ENCODE measurements around the gene CTSA. TPM values are rescaled to one million over a fixed set of nuclear protein-coding genes. Genes with fewer than 3 reads are reported as not detected.

The CTSA gene
- total and polyA plus RNA-seq, 12 donors: 306 to 854 (median 549) TPM

DNA sequence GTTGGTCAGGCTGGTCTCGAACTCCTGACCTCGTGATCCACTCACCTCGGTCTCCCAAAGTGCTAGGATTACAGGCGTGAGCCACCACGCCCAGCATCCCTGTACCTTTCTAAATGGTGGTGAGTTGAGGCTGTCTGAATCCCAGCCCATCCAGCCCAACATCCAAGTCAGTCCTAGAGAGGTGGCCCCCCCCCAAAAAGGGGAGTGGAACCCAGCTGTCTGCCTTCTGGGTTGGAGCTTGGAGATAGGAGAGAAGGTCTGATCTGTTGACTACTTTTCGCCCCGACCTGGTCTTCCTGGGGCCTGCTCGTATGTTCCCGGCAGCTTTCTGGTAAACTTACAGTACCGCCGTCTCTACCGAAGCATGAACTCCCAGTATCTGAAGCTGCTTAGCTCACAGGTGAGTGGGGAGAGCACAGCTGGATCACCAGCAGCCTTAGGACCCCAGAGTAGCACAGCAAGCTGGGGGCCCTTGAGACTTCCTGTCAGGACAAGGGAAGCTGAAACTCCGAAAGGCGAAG, 5.6 kb downstream of the CTSA start:
- H3K36me3 ChIP-seq (replicated peaks in 1 of 2): peaks cover 0 to 92% of the 10 kb centered on the region in 2 donors
- no peak for TF ChIP-seq POLR2A (IDR thresholded peaks at IDR 0.05)
- TF ChIP-seq, protein P1, sequence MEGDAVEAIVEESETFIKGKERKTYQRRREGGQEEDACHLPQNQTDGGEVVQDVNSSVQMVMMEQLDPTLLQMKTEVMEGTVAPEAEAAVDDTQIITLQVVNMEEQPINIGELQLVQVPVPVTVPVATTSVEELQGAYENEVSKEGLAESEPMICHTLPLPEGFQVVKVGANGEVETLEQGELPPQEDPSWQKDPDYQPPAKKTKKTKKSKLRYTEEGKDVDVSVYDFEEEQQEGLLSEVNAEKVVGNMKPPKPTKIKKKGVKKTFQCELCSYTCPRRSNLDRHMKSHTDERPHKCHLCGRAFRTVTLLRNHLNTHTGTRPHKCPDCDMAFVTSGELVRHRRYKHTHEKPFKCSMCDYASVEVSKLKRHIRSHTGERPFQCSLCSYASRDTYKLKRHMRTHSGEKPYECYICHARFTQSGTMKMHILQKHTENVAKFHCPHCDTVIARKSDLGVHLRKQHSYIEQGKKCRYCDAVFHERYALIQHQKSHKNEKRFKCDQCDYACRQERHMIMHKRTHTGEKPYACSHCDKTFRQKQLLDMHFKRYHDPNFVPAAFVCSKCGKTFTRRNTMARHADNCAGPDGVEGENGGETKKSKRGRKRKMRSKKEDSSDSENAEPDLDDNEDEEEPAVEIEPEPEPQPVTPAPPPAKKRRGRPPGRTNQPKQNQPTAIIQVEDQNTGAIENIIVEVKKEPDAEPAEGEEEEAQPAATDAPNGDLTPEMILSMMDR (IDR thresholded peaks at IDR 0.05): no peak
- H3K27me3 ChIP-seq: no peaks in the 10 kb centered on the region
- no peaks in the 10 kb centered on the region for H3K9me3 ChIP-seq (replicated peaks in 1 of 3)
- no peak overlapping the region for H3K4me3 ChIP-seq
- intact Hi-C loops (cut with DNase I): loop anchor here (5.0 kb wide), 2 partner anchors 46 to 56 kb away; no protein-coding TSS in a partner anchor
- WGBS, 4 donors: 85 to 95% (median 90%) methylated on average over 12 to 14 of the region's 14 CpGs
- H3K27ac ChIP-seq: peak overlapping the region in 3 of 5 donors; percentile 2 to 19 (median 13)
- H3K4me1 ChIP-seq (replicated peaks in 1 of 2): peaks cover 15 to 29% of the 10 kb centered on the region in 2 donors
- DNase-seq: no peak

DNA sequence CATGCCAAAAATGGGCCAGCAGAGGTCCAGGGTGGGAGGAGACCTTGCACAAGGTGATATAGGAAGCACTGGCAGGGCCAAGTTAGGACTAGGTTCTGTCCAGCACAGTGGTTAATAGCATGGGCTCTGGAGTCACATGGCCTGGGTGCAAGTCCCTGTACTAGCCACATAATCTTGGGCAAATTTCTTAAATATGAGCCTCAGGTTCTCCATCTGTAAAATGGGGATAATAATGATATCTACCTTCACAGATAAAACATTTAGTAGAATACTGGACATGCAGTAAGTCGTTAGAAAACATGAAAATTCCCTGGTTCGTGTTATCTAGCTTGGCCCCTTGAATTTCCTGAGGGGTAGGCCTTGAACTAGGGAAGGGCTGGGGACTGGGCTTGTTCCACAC, 6.2 kb downstream of the CTSA start:
- WGBS, 4 donors: 51 to 75% (median 66%) methylated on average over 2 of the region's 2 CpGs
- intact Hi-C loops (cut with DNase I): loop anchor here (5.0 kb wide), 2 partner anchors 45 to 55 kb away; no protein-coding TSS in a partner anchor
- H3K9me3 ChIP-seq (replicated peaks in 1 of 3): no peaks in the 10 kb centered on the region
- peak overlapping the region in 1 of 5 donors; percentile 2 for H3K27ac ChIP-seq
- no peak for DNase-seq
- H3K4me1 ChIP-seq (replicated peaks in 1 of 2): peaks cover 11 to 23% of the 10 kb centered on the region in 2 donors
- no peak overlapping the region for H3K4me3 ChIP-seq
- H3K36me3 ChIP-seq (replicated peaks in 1 of 2): peaks cover 0 to 97% of the 10 kb centered on the region in 2 donors
- TF ChIP-seq, protein P1 (IDR thresholded peaks at IDR 0.05): no peak
- TF ChIP-seq POLR2A (IDR thresholded peaks at IDR 0.05): no peak
- no peaks in the 10 kb centered on the region for H3K27me3 ChIP-seq

DNA sequence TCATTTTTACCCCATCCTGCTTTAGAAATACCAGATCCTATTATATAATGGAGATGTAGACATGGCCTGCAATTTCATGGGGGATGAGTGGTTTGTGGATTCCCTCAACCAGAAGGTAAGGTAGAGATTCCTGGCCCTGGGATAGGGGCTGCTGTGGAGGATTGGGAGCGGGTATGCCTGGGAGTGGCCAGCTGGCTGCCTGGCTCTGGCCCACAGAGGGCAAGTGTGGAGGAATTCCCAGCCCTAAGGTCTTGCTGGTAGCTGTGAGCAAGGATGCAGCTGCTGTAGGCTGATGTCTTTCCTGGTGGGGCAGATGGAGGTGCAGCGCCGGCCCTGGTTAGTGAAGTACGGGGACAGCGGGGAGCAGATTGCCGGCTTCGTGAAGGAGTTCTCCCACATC, 6.6 kb downstream of the CTSA start:
- Histone ChIP-seq H3K36me3 (replicated peaks in 1 of 2) (peaks cover 0 to 99% of the 10 kb centered on the region in 2 donors), H3K27me3 (no peaks in the 10 kb centered on the region), H3K9me3 (replicated peaks in 1 of 3) (no peaks in the 10 kb centered on the region), H3K27ac (peak overlapping the region in 1 of 5 donors; percentile 2), H3K4me3 (no peak overlapping the region), H3K4me1 (replicated peaks in 1 of 2) (peaks cover 11 to 19% of the 10 kb centered on the region in 2 donors)
- intact Hi-C loops (cut with DNase I): loop anchor here (5.0 kb wide), 2 partner anchors 45 to 55 kb away; no protein-coding TSS in a partner anchor
- TF ChIP-seq, protein P1 (IDR thresholded peaks at IDR 0.05): no peak
- TF ChIP-seq POLR2A (IDR thresholded peaks at IDR 0.05): no peak
- 92 to 100% (median 94%) methylated on average over 2 to 7 of the region's 7 CpGs for WGBS, 4 donors
- no peak for DNase-seq

DNA sequence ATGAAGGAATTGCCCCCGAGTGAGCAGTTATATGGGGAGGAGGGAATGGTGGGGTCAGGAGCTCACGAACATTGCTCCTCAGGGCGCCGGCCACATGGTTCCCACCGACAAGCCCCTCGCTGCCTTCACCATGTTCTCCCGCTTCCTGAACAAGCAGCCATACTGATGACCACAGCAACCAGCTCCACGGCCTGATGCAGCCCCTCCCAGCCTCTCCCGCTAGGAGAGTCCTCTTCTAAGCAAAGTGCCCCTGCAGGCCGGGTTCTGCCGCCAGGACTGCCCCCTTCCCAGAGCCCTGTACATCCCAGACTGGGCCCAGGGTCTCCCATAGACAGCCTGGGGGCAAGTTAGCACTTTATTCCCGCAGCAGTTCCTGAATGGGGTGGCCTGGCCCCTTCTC, 7.2 kb downstream of the CTSA start:
- no peak for DNase-seq
- Histone ChIP-seq H3K27ac (no peak overlapping the region), H3K9me3 (replicated peaks in 1 of 3) (no peaks in the 10 kb centered on the region), H3K27me3 (no peaks in the 10 kb centered on the region), H3K4me1 (replicated peaks in 1 of 2) (peaks cover 6 to 13% of the 10 kb centered on the region in 2 donors), H3K4me3 (no peak overlapping the region), H3K36me3 (replicated peaks in 1 of 2) (peaks cover 0 to 98% of the 10 kb centered on the region in 2 donors)
- WGBS, 4 donors: 80 to 87% (median 86%) methylated on average over 12 of the region's 12 CpGs
- TF ChIP-seq, protein P1 (IDR thresholded peaks at IDR 0.05): no peak
- TF ChIP-seq POLR2A (IDR thresholded peaks at IDR 0.05): no peak
- intact Hi-C loops (cut with DNase I): loop anchor here (5.0 kb wide), 2 partner anchors 44 to 54 kb away; no protein-coding TSS in a partner anchor
